HuH-7 (cell line): ENCODE results near the gene OBP2A.
"Not testable (repeated sequence)": the region's sequence is repeated elsewhere in the genome, so short reads cannot be mapped to it uniquely, and the experiment has no call there.

Source experiments
- DNase-seq: peaks from one replicate; pipeline ENCODE4 v3.0.0; 2011; ENCODE audit warnings: low spot score

Gene OBP2A

DNA sequence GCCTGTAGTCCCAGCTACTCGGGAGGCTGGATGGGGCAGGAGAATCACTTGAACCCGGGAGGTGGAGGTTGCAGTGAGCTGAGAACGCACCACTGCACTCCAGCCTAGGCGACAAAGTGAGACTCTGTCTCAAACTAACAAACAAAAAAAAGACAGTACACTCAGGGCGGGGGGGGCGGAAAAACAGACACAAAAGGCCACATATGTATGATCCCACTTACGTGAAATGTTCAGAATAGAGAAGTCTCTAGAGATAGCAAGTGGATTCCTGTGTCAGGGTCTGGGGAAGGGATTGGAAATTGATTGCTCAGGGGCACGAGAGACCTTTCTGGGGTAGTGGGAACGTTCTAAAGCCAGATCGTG, 33.7 kb upstream of the OBP2A start:
- no peak for DNase-seq

DNA sequence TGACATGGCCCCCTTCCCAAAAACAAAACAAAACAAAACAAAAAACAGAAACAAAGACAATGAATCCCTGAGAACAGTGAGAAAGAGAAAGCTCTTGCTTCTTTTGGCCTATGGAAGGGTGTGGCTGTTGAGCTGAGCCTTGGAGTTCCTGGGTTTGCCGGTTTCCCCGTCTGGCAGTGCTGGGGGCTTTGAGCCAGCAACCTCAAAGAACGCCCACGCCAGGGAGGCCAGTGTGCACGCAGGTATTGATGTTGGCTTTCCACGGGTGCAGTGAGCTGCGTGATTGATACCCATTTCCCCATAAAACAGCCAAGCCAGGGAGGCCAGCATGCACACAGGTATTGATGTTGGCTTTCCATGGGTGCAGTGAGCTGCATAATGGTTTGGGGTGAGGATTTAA, 33.0 kb upstream of the OBP2A start:
- no peak for DNase-seq

DNA sequence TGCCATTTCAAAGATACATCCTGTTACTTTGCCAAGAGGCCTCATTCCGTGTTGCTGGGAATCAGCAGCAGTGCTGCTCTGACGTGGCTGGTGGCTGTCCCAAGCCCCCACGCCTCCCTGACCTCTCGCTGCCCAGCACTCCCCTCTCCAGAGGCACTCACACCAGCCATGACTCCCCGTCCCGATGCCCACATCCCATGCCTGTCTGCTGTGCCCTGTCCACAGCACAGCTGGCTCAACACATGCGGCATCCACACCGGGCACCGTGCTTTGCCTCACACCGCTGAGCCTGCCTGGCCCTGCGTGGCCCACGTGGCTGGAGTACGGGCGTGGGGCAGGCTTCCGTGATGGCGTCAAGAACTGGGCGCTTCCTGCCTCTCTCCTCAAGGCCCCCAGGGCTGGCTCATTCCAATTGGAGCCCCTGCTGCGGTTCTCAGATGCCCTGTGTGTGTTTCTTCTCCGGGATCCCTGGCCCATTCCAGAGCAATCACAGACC, 32.5 kb upstream of the OBP2A start:
- DNase-seq: no peak

DNA sequence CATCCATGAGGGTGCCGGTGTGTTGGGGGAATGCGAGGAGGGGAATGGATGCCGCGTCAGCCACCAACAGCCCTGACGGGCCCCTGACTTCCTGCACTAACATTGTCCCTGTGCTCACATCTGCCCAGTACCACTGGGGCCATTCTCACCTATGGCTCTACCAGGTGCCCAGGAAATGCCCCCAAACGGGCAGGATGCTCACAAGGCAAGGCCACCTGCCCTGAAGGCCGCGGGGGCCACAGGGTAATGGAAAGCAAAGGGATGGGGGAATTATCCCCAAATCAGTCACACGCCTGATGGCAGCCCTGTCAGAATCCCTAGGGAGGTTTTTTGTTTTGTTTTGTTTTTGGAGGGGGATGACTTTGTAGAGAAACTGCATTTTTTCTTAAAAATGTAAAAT, 32.0 kb upstream of the OBP2A start:
- DNase-seq: not testable (repeated sequence)

DNA sequence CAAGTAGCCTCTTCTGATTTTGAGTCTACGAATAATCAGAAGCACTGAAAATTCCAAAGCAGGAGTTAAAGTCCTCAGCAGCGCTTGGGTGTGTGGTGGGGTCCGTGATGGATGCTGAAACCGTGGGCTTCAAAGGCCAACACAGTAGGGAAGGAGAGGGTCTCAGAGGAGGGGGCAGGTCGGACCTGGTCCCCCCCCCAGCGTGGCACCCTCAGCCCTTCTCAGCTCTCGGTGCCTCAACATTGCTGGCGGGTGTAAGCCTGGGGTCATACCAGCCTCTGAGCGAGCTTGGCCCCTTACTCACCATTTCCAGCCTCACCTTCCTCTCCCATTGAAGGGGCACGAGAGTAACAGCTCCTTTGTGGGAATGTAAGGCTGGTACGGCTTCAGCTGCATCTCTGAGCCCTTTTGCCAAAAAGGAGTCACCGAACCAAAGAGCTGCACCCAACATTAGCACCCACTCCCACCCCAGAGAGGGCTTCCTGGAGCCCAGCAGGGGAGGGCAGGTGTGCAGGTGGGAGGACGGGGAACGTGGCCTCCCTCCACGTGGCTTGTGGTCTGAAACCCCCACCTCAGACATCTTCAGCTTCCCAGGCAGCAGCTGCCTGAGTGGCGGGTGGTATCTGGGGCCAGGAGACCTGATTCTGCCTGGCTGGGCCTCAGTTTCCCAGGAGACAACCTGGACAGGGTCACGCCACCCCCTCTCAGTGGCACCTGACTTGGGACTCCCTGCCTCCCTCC, 31.4 kb upstream of the OBP2A start:
- no peak for DNase-seq

DNA sequence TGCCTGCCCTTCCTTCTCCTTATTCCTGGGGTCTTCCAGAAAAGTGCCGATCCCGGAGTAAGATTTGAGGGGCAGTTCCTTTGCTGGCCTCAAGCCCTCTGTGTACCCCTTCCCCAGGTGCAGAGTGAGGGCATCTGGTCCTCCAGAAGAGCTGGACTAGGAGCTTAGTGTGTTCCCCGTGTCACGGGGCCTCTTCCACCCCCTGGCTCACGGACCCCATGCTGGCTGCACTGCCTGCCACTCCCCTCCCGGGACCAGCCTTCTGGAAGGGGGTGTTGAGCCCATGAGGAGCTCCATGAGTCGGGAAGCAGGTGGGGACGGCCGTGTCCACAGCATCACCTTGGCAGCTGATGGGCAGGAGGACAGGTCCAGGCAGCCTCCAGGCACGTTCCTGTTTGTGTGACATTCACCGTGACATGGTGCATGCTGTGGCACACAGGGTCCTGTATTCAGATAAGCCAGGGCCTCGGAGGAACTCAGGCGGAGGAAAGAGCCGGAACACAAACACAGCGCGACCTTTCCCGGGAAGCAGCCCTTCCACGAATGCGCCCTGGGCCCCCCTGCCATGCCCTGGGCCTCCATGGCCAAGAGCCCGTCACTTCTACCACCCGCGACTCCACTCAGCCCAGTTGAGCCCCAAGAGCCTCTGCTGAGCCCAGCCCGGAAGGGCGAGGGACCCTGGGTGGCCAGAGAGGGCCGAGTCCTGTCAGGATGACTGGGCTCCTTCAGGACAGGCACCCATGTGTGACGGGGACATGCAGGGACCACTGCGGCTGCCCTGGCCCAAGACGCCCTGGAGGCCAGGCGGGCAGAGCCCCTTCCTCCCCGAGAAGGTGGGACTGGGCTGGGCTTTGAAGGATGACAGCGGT, 30.6 kb upstream of the OBP2A start:
- no peak for DNase-seq

DNA sequence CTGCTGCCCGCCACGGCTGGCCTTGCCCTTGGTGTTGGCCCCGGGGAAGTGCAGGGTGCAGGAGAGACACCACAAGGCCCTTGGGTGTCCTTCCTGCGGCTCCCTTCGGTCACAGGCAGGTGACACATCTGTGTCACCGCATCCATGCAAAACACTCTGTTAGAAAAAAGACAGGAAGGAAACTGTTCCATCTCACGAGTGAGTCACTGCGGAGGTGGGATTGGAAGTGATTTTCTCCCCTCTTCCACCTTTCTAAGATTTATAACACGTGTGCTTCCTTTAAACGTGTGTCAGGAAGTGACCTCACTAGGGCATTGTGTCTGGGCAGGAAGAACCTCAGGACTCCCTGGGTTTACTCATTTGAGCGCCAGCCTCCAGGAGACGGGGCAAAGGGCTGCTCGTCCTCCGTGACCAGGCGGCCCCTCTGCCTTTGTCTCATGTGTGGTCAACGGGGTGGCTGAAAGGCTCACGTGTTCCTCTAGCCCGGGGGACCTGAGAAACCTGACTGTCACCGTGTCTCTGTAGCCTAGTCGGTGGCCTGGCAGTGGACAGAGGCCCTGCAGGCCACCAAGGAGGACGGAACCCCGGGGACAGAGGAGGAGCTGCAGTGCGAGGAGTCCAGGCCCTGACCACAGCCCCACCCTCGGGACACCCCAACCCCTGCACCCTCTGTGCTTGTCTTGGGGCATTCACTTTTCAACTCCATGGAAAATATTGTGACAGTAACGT, 29.6 kb upstream of the OBP2A start:
- DNase-seq: no peak

DNA sequence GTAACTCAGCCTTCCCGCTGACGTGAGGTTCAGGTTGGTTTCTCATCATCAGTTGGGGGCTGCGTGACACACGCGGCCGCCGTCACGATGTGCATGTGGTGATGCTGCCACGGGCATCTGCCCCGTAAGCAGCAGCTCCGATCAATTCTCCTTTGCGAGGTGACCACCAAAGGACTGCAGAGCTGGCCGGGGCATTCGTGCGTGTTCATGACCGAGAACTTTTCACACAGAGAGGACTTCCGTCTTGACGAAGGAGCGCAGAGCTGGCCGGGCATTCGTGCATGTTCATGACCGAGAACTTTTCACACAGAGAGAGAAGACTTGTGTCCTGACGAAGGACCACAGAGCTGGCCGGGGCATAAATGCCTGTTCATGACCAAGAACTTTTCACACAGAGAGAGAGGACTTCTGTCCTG, 28.5 kb upstream of the OBP2A start:
- no peak for DNase-seq

DNA sequence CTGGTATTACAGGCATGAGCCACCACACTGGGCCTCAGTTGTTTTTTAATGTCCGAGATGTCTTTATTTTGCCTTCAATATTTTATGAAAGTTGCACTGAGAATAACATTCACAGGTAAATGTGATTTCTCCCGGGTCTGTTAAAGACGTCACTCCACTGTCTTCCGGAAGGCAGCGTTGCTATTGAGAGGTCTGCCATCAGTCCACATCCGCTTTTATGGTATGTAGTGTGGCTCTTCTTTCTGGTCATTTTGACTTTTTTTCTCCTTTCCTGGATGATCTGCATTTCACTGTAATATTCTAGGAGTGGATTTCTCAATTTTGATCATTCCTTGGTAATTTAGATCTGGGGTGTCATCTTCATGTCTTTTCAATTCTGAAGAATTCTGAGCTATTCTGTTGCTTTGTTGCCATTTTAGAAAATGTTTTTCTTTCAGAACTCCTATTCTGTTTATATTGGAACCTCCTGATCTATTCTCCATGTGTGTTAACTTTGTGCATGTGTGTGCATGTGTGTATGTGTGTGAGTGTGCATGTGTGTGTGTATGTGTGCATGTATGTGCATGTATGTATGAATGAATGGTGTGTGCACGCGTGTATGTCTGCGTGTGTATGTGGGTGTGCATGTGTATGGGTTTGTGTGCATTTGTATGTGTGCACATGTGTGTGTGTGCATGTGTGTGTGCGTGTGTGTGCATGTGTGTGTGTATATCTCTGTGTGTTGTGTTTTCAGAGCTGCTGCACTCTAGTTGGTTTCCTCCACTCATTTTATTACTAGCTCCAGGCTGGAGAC, 26.6 kb upstream of the OBP2A start:
- DNase-seq: no peak

DNA sequence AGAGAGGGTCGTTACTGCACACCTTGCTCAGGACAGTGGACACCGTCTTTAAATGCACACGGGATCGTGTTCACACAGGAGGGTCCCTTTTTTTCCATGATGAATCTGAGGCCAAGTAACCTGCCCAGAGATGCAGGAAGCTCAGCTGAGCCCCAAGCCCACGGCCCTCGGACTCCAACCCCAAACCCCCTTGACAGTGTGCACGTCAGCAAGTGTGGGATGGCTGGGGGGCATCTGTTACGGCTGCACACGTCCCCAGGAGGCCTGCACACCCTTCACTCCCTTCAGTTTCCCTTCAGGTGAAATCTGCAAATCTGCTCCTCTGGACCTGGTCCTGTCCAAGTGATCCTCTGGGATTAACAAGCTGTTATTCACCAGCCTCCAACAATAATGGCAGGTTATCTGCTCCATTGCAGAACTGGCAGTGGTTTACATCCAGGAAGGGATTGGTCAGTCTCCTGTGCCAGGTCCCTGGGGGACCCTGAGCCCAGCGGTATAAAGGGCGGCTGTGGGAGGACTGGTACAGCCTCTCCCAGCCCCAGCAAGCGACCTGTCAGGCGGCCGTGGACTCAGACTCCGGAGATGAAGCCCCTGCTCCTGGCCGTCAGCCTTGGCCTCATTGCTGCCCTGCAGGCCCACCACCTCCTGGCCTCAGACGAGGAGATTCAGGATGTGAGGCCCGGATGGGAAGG, 24.9 kb upstream of the OBP2A start, which contains the start of gene LCN1:
TSS of gene LCN1 (plus strand) at position 525 of the 692 bp plus-strand sequence. CDS start at position 583, 58 bp downstream.
- DNase-seq: no peak

DNA sequence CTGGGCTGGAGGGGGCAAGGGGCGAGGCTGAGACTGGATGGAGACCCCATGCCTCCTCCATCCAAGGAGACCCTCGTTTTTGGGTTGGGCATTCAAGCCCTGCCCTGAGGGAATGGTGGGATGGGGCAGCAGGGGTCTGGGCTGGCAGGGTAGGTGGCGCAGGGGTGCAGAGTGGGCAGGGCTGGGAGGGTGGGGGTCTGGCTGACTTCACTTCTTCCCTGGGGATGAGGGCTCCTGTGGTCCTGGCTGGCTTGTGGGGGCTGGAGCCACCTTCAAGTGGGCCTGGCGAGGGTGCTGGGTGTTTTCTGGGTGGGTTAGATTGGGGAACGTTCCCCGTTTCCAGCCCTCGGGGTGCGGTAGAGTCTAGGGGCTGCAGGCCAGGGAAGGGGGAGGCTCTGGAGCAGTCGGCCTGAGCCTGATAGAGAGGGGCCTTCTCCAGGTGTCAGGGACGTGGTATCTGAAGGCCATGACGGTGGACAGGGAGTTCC, 24.3 kb upstream of the OBP2A start:
- DNase-seq: no peak

DNA sequence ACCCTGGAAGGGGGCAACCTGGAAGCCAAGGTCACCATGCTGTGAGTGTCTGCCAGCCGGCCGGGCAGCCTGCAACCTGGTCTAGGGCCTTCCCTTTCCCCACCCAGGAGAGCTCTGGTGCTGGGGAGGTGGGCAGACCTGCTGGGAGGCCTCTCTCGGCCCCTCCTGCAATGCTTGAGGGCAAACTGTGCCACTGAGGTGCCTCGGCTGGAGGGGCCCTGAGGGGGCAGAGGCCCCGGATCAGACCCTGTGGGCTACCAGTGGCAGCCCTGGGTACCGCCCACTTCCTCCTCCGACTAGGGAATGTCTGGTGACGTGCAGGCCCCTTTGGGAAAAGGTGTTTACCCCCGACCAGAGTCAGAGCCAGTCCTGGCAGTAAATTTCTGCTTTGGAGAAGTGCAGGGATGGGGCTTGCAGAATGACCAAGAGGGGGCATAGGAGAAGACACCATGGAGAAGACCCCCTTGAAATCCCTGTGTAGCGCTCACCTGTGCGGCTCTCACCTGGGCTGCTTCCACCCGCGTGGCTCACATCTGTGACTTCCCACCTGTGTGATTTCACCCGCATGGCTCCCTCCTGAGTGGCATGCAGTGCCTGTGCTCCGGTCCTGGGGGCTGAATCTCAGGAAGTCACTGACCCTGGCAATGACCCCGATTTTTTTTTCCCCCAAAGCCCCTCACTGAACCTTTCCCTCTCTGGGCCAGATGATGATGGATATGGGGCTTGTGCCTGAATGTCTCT, 23.6 kb upstream of the OBP2A start:
- no peak for DNase-seq

DNA sequence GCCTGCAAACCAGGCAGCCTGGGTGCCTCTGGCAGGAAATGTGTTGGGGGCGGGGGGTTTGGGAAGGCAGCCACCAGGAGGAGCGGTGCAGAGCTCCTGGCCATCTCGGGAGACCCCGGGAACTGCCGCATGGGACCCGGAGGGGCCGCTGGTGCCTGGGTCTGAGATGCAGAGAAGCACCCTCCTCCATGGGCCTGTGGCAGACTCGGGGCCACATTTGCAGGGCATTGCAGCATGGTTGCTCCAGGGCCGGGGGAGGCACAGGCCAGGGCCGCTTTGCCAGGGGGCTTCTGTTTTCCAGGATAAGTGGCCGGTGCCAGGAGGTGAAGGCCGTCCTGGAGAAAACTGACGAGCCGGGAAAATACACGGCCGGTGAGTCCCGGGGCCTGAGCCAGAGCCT, 23.0 kb upstream of the OBP2A start:
- no peak for DNase-seq

DNA sequence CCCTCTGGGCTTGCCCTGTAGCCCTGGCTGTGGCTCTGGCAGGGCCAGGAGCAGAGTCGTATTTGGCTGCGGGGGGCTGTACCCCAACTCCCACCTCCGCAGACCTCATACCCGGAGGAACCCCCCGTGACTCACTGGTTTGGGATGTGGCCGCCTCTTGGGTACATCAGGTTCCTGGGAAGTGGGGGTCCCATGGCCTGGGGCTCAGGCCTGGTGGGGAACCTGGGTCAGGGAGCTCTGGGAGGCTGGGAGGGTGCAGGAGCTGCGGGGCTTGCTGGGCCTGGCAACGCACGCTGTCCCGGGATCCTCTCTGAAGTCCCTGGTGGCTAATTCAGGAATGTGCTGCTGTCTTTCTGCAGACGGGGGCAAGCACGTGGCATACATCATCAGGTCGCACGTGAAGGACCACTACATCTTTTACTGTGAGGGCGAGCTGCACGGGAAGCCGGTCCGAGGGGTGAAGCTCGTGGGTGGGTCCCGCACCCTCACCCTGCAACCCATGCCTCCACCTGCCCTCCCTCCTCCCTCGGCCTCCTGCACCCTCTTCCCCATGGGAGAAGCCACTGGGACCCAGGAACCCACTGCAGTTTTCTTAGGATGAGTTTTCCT, 22.3 kb upstream of the OBP2A start:
- DNase-seq: no peak

DNA sequence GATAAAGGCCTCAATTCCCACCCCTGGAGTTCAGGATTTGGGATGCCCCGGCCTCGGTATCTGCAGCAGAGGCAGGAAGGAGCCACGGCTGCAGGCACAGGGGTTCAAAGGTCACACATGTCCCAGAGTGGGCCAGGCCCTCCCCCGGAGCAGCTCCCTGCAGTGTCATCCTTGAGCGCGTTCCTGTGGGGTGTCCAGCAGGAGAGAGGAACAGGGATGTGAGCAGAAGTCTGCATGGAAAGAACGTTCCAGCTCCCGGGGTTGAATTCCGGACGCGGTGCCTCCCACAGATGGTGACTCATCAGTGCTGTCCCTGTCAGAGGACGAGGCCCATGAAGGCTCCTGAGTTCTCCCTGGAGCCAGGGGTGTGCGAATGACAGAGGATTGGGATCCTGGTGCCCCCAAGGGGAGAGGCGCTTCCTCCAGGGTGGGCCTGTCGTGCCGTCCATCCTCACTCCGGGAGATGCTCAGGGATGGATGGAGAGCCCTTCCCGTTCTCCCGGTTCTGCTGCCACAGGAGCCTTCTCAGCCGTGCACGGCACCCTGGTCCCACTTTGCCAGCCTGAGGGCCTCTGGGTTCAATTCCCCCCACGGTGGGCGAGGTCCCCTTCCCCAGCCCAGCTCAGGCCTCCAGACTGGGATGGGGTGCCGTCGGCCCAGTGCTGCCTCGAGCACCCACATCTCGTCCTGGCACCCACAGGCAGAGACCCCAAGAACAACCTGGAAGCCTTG, 21.6 kb upstream of the OBP2A start:
- no peak for DNase-seq

DNA sequence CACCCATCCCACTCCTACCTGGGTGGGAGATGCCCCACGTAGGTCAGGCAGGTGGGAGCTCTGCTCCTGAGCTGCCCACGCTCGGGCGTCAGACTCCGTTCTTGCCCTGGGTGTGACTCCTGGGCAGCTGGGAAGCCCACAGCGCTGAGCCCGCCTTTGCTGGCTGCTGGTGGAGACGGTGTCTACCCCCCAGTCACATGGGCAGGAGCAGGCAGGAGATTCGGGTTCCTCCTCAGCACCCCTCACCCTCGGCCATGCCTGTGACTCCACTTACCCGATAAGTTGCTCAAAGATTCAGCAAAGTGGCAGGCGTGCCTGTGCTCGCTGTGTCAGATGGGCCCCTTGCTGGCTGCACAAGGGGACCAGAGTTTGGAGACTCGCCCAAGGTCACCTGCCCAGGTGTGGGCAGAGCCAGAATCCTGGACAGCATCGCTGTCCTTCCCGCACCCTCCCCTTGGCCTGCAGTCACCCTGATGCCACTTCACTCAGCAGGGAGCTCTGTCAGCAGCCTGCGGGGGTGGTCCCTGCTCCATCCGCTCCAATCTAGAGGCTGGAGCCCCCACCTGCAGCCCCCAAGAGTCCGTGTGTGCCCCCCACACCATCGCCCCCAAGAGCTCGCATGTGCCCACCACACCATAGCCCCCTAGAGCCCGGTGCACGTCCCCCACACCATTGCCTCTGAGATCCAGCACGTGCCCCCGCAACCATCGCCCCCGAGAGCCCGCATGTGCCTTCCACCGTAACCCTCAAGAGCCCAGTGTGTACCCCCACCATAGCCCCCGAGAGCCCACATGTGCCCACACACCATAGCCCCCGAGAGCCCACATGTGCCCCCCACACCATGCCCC, 20.5 kb upstream of the OBP2A start:
- no peak for DNase-seq

DNA sequence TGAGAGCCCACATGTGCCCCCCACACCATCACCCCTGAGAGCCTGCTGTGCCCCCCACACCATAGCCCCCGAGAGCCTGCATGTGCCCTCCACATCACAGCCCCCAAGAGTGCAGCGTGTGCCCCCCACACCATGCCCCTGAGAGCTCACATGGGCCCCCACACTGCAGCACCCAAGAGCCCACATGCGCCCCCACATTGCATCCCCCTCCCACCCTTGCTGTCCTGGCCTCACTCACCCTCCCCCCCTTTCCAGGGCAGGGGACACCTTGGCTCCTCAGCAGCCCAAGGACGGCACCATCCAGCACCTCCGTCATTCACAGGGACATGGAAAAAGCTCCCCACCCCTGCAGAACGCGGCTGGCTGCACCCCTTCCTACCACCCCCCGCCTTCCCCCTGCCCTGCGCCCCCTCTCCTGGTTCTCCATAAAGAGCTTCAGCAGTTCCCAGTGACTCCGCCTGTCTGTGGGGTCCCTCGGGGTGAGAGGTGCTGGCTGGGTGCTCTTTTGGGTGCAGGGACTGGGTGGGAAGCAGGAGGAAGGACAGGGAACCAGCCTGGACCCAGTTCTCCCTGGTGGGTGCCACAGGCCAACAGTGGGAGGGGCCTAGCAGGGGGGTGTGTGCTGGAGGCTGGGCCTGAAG, 19.7 kb upstream of the OBP2A start:
- no peak for DNase-seq
